ENCODE data around the gene LYL1.
A peak's percentile ranks its signal among the peaks of the same experiment; 100 is the strongest.

The LYL1 gene

GRCh38 chr19:13092606-13093235, 9.9 kb downstream of the LYL1 start:
- no peak for DNase-seq (ENCODE audit: low read depth)

- no peak for DNase-seq (ENCODE audit: low read depth)
Measured at GRCh38 chr19:13092158-13092543, 10.5 kb downstream of the LYL1 start.

- DNase-seq (ENCODE audit: low read depth): peak; percentile 69
Measured at GRCh38 chr19:13091400-13092157, 11.1 kb downstream of the LYL1 start.

- DNase-seq (ENCODE audit: low read depth): no peak
Measured at GRCh38 chr19:13090511-13091231, 12.0 kb downstream of the LYL1 start.

GRCh38 chr19:13089857-13090507, 12.7 kb downstream of the LYL1 start:
- DNase-seq (ENCODE audit: low read depth): no peak

- no peak for DNase-seq (ENCODE audit: low read depth)
Measured at GRCh38 chr19:13089139-13089856, 13.4 kb downstream of the LYL1 start.

GRCh38 chr19:13087795-13088537, 14.7 kb downstream of the LYL1 start:
- DNase-seq (ENCODE audit: low read depth): no peak

GRCh38 chr19:13087295-13087694, 15.4 kb downstream of the LYL1 start:
- no peak for DNase-seq (ENCODE audit: low read depth)

- no peak for DNase-seq (ENCODE audit: low read depth)
Measured at GRCh38 chr19:13086341-13086740, 16.3 kb downstream of the LYL1 start.

GRCh38 chr19:13085666-13086065, 17.0 kb downstream of the LYL1 start:
- no peak for DNase-seq (ENCODE audit: low read depth)

GRCh38 chr19:13083627-13084026, 19.0 kb downstream of the LYL1 start:
- no peak for DNase-seq (ENCODE audit: low read depth)

GRCh38 chr19:13083008-13083404, 19.7 kb downstream of the LYL1 start:
- DNase-seq (ENCODE audit: low read depth): no peak

- DNase-seq (ENCODE audit: low read depth): peak; percentile 46
Measured at GRCh38 chr19:13082192-13083007, 20.3 kb downstream of the LYL1 start.

- peak; percentile 30 for DNase-seq (ENCODE audit: low read depth)
Measured at GRCh38 chr19:13079542-13079986, 23.1 kb downstream of the LYL1 start.

GRCh38 chr19:13078897-13079541, 23.6 kb downstream of the LYL1 start:
- DNase-seq (ENCODE audit: low read depth): no peak

GRCh38 chr19:13078381-13078780, 24.3 kb downstream of the LYL1 start:
- DNase-seq (ENCODE audit: low read depth): no peak

GRCh38 chr19:13077240-13077639, 25.4 kb downstream of the LYL1 start:
- no peak for DNase-seq (ENCODE audit: low read depth)

- no peak for DNase-seq (ENCODE audit: low read depth)
Measured at GRCh38 chr19:13076787-13077186, 25.9 kb downstream of the LYL1 start.

GRCh38 chr19:13076320-13076719, 26.3 kb downstream of the LYL1 start:
- DNase-seq (ENCODE audit: low read depth): no peak

GRCh38 chr19:13074378-13074777, 28.3 kb downstream of the LYL1 start:
- DNase-seq (ENCODE audit: low read depth): no peak
